Endothelial cell (in vitro differentiated cells): ENCODE data around the gene ANKRD17. TPM values are rescaled to one million over a fixed set of nuclear protein-coding genes. Genes with fewer than 3 reads are reported as not detected.

Source experiments
- DNase-seq: peaks from one replicate; pipeline ENCODE4 v3.0.0; 2021; ENCODE audit warnings: low spot score
- H3K27ac Mint-ChIP-seq: one replicate; pipeline ENCODE4 v1.8.0; 2021; ENCODE audit warnings: mixed read lengths, inconsistent platforms; ENCODE audit not compliant: unreplicated experiment
- H3K27me3 Mint-ChIP-seq: one replicate; pipeline ENCODE4 v1.8.0; 2021; ENCODE audit warnings: mild to moderate bottlenecking, moderate library complexity, mixed read lengths, inconsistent platforms; ENCODE audit not compliant: unreplicated experiment
- H3K36me3 Mint-ChIP-seq: one replicate; pipeline ENCODE4 v1.8.0; 2021; ENCODE audit warnings: mild to moderate bottlenecking, low read depth, mixed read lengths, inconsistent platforms; ENCODE audit not compliant: unreplicated experiment
- H3K4me1 Mint-ChIP-seq: one replicate; pipeline ENCODE4 v1.8.0; 2021; ENCODE audit warnings: mild to moderate bottlenecking, mixed read lengths, inconsistent platforms; ENCODE audit not compliant: unreplicated experiment
- H3K4me3 Mint-ChIP-seq: one replicate; pipeline ENCODE4 v1.8.0; 2021; ENCODE audit warnings: mild to moderate bottlenecking, mixed read lengths, inconsistent platforms; ENCODE audit not compliant: unreplicated experiment
- H3K9me3 Mint-ChIP-seq: one replicate; pipeline ENCODE4 v1.8.0; 2021; ENCODE audit warnings: mixed read lengths, inconsistent platforms; ENCODE audit not compliant: unreplicated experiment
- total RNA-seq: library from RNA; stranded (reverse); fragmentation: NEBNext Ultra II Directional; extraction: Animal tissue kit (Norgen Biotek cat#: 25700); gene quantifications from one replicate; pipeline ENCODE4 v1.2.1, GENCODE V29; 2021; ENCODE audit not compliant: unreplicated experiment
- TF ChIP-seq, protein P1 (sequence below): fragments of 200-600 bp; sonication (generic); IDR thresholded peaks from one replicate; pipeline ENCODE4 v1.5.0; 2021; ENCODE audit warnings: antibody characterized with exemption; ENCODE audit not compliant: unreplicated experiment

The ANKRD17 gene
- total RNA-seq, 1 donor from 2014 or later, result 61.8 TPM

DNA sequence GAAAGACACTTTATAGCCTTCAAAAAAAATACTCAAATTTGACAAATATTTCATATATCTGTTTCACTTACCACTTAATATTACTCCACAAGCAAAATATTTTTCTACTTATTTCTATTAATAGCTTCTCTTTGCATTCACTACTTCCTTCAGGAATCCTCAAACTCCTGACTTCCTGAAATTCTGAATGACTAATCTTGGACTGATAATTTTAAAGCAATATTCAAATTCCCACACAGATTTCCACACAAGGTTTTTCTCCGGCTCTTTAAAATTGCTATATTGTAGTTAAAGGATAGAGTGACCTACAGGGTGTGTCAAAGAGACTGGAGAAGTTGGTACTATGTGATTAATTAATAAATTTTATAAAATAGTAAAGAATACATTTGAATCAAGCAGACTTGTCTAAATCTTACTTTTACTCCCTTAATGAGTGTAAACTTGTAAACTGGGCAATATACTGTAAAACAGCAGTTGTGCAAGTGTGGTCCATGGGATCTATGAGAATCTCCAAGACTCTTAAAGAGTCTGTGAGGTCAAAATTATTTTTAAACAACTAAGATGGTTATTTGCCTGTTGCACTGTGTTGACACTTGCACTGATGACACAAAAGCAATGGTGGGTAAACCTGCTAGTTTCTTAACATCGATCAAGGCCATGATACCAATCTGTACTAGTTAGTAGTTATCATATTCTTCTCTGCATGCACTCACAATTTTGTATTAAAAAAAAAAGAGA is 44.5 kb downstream of the ANKRD17 start:
- Mint-ChIP-seq H3K9me3 (no peaks in the 10 kb centered on the region), H3K27ac (no peak overlapping the region), H3K27me3 (no peaks in the 10 kb centered on the region), H3K4me1 (peaks cover 6% of the 10 kb centered on the region), H3K36me3 (no peaks in the 10 kb centered on the region), H3K4me3 (no peak overlapping the region)
- DNase-seq, result no peak
- TF ChIP-seq, protein P1, sequence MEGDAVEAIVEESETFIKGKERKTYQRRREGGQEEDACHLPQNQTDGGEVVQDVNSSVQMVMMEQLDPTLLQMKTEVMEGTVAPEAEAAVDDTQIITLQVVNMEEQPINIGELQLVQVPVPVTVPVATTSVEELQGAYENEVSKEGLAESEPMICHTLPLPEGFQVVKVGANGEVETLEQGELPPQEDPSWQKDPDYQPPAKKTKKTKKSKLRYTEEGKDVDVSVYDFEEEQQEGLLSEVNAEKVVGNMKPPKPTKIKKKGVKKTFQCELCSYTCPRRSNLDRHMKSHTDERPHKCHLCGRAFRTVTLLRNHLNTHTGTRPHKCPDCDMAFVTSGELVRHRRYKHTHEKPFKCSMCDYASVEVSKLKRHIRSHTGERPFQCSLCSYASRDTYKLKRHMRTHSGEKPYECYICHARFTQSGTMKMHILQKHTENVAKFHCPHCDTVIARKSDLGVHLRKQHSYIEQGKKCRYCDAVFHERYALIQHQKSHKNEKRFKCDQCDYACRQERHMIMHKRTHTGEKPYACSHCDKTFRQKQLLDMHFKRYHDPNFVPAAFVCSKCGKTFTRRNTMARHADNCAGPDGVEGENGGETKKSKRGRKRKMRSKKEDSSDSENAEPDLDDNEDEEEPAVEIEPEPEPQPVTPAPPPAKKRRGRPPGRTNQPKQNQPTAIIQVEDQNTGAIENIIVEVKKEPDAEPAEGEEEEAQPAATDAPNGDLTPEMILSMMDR, result no peak

DNA sequence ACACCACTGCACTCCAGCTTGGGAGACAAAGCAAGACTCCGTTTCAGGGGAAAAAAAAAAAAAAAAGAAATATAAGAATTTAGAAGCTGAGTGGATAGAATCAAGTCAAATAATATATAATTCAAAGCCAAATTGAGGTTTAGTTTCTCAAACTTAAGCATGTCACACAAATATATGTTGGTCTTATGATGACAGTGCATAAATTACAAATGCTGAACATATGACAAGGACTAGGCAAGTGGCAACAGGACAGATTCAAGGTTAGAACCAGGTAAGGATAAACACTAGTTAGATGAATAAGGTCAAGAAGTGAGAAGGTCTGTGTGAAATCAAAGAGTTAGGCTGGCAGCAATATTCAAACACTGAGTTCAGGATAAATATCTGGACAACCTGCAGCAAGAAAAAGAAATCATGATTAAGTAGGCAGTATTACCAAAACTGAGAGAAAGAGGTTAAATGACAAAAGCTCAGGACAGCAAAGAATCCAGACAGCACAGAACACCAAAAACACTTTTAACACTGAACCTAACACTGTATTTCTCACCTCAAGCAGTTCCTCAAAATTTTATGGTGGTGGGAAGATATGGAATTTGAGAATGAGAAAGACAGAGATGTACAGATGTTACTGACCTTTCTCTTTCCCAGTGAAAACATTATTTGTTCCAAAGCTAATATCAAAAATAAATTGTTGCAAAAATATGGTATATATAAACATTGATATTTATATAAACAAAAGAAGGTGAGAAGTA is 45.4 kb downstream of the ANKRD17 start:
- H3K36me3 Mint-ChIP-seq, result no peaks in the 10 kb centered on the region
- TF ChIP-seq, protein P1, result no peak
- no peaks in the 10 kb centered on the region for H3K27me3 Mint-ChIP-seq
- H3K27ac Mint-ChIP-seq, result peak overlapping the region; percentile 10
- H3K4me1 Mint-ChIP-seq, result peaks cover 6% of the 10 kb centered on the region
- no peaks in the 10 kb centered on the region for H3K9me3 Mint-ChIP-seq
- no peak for DNase-seq
- no peak overlapping the region for H3K4me3 Mint-ChIP-seq

DNA sequence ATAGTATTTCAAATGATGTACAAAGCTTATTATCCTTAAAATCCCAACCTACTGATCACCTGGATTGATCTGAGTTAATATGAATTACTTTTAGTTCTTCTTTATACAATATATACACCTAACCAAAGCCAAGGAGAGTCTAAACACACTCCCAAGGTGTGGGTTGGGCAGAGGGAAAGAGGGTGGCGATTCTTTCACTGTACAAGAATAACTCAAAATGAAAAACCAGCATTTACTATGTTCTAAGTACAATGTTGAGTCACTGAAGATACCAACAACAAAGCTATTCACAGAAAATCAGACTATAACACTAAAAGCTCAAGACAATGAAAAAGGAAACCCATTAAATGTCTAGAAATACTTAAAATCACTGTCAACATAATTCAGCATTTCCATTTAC is 46.6 kb downstream of the ANKRD17 start:
- no peaks in the 10 kb centered on the region for H3K36me3 Mint-ChIP-seq
- peaks cover 6% of the 10 kb centered on the region for H3K4me1 Mint-ChIP-seq
- H3K27me3 Mint-ChIP-seq, result no peaks in the 10 kb centered on the region
- no peaks in the 10 kb centered on the region for H3K9me3 Mint-ChIP-seq
- TF ChIP-seq, protein P1, result no peak
- H3K27ac Mint-ChIP-seq, result no peak overlapping the region
- no peak overlapping the region for H3K4me3 Mint-ChIP-seq
- DNase-seq, result no peak

DNA sequence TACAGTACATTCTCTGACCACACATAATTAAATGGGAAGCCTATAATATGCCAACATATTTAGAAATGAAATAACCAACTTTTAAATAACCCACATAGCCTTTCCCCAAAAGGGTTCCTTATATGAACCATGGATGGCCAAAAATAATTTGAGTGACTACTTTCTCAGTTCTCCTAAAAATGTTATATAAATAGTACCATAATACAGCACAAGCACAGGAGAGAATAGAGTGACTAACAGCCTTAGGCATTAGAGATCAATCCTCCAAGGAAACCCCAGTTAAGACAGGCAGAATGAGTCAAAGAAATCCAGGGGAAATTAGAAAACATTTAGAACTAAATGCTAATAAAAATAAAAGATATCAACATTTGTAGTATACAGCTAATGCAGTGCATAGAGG is 50.2 kb downstream of the ANKRD17 start:
- no peaks in the 10 kb centered on the region for H3K36me3 Mint-ChIP-seq
- H3K9me3 Mint-ChIP-seq, result no peaks in the 10 kb centered on the region
- H3K27me3 Mint-ChIP-seq, result peaks cover 1% of the 10 kb centered on the region
- no peak overlapping the region for H3K27ac Mint-ChIP-seq
- TF ChIP-seq, protein P1, result no peak
- no peak overlapping the region for H3K4me3 Mint-ChIP-seq
- DNase-seq, result no peak
- H3K4me1 Mint-ChIP-seq, result no peaks in the 10 kb centered on the region

DNA sequence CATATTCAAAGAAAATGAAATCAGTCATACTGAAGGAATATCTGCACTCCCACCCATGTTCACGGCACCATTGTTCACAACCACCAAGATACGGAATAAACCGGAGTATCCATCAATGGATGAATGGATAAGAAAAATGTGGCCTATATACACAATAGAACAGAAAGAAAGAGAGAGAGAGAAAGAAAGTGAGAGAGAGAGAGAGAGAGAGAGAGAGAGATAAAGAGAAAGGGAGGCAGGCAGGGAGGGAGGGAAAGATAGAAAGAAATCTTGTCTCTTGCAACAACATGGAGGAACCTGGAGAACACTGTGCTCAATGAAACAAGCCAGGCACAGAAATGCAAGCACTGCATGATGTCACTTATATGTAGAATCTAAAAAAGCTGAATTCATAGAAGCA is 52.4 kb downstream of the ANKRD17 start:
- peaks cover 1% of the 10 kb centered on the region for H3K27me3 Mint-ChIP-seq
- no peaks in the 10 kb centered on the region for H3K9me3 Mint-ChIP-seq
- TF ChIP-seq, protein P1, result no peak

More for the DNA sequence above, 52.4 kb downstream of the ANKRD17 start:
- Mint-ChIP-seq H3K27ac (no peak overlapping the region), H3K36me3 (no peaks in the 10 kb centered on the region), H3K4me3 (no peak overlapping the region), H3K4me1 (peaks cover 6% of the 10 kb centered on the region)
- no peak for DNase-seq
